ENCODE measurements around the gene COMMD7. TPM values are rescaled to one million over a fixed set of nuclear protein-coding genes. Genes with fewer than 3 reads are reported as not detected.

COMMD7 gene
- total and polyA plus RNA-seq, 12 donors, result 16.4 to 58.6 (median 40.4) TPM

Other genes starting within 250 kb of the COMMD7 start
- gene NOL4L, start 158.1 kb downstream of the COMMD7 start, total RNA-seq, result 10 to 100 TPM in 8 of 9 donors, 1 to 10 TPM in 1; 9.7 to 30.4 (median 15.9) TPM
- 10 to 100 TPM in 2 of 3 donors, 1 to 10 TPM in 1; 6.4 to 29.8 (median 13.8) TPM for gene NOL4L, start 158.1 kb downstream of the COMMD7 start, polyA plus RNA-seq
- under 1 TPM in 2 of 9 donors, not detected in 7; 0.09 to 0.17 TPM for gene C20orf203, start 69.5 kb downstream of the COMMD7 start, total RNA-seq
- gene C20orf203, start 69.5 kb downstream of the COMMD7 start, polyA plus RNA-seq, result under 1 TPM in 2 of 3 donors, not detected in 1; 0.07 to 0.16 TPM
- gene DNMT3B, start 18.9 kb upstream of the COMMD7 start, total RNA-seq, result 1 to 10 TPM in 4 of 9 donors, under 1 TPM in 4, not detected in 1; 0.12 to 1.8 (median 0.94) TPM
- 1 to 10 TPM in 1 of 3 donors, under 1 TPM in 2; 0.44 to 2.0 (median 0.81) TPM for gene DNMT3B, start 18.9 kb upstream of the COMMD7 start, polyA plus RNA-seq
- gene MAPRE1, start 76.5 kb upstream of the COMMD7 start, total RNA-seq, result 10 to 100 TPM; 47.5 to 92.0 (median 61.1) TPM
- gene MAPRE1, start 76.5 kb upstream of the COMMD7 start, polyA plus RNA-seq, result 10 to 100 TPM; 22.3 to 97.3 (median 22.4) TPM
- gene EFCAB8, start 115.5 kb upstream of the COMMD7 start, total RNA-seq, result under 1 TPM in 2 of 9 donors, not detected in 7; 0.06 to 0.07 TPM
- under 1 TPM in 2 of 3 donors, not detected in 1; 0.03 to 0.40 TPM for gene EFCAB8, start 115.5 kb upstream of the COMMD7 start, polyA plus RNA-seq